Amygdala (tissue), 56 donors: ENCODE data around the gene LIMK1.

Experiments
- DNase-seq, 56 donors: peaks; one replicate each; lab custom pipeline; 2025; lab: John Stamatoyannopoulos, UW

The LIMK1 gene

DNA sequence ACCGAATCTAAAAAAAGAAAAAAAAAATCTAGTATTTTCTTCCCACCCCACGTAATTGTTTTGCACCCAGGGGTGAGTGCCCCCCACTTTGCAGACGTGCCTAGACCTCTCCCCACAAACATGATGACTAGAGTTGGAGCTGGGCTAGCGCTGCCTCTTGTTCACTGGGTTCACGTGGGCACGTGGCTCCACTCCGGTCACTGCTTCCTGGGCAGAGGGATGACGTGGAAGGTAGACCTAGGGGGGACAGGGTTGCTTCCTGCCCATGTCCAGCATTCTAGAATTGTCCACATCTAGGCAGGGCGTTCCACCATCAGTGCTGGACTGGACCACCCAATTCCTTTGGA lies 861 bp upstream of the LIMK1 start:
- DNase-seq: no peak

DNA sequence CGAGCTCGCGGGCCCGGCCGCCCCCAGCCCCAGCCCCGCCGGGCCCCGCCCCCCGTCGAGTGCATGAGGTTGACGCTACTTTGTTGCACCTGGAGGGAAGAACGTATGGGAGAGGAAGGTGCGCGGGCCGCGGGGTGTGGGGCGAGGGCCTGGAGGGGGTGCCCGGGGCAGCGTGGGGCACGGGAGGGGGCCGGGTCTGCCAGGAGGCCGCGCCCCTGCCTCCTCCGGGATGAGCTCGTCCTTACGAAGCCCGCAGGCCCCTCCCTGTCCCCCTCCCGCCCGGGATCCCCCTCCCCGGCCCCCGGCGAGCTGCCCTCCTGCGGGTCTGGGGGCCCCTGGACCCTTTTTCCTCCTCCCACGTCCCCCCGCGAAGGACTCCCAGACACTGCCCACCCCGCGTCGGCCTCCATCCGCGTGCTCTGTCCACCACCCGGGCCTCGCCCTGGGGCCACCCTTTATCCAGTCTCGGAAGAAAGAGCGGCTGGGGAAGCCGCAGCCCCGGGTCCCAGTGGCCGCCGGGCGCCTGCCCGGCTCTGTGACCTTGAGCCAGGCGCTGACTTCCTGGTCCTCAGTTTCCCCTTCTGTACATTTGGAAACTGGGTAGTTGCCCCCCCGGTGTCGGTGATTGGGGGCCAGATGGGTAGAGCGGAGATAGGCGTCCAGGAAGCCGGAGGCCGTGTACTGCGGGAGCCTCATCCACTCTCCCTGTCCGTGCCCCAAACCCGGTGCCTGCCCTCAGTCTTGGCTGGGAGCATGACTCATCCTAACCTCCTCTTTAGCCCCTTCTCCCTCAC lies 521 bp downstream of the LIMK1 start:
- peak in 3 of 56 donors; percentile 13 to 77 (median 38) for DNase-seq

DNA sequence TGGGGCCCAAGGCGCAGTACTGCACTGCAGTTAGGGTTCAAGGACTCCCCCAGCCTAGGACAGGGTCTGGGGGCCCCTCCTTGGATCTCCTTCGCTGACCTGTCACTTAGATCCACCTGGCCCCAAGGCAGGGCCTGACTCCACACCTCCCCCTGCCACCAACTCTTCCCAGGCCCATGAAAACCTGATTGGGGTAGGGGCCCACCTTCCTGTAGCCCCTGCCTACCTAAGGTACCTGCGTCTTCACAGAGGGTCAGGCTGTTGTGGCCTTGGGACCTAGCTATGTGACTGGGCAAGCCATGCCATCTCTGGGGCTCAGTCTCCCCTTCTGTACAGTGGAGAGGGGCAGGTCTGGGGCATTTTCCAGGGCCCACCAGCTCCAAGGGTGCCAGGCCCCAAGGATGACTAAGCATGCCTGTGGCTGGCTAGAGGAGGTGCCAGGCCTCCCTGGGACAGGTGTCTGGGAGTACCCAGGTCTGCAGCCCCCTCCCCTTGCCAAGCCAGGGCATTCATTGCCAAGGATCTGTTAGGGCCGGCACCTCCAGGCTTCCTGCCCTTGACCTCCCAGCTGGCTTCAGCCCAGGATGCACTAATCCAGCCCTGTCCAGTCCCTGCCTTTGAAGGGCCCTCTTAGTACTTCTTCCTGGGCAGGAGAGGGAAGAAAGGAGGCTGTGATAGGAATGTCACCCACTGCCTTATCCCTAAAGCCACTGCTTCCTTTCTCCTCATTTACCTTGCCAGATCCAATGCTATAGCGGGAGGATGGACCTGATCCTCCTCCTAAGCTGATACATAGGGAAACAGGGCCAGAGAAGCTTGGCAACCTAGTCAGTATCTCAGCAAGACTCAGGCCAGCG lies 1.3 kb downstream of the LIMK1 start:
- DNase-seq: peak in 1 of 56 donors; percentile 15

DNA sequence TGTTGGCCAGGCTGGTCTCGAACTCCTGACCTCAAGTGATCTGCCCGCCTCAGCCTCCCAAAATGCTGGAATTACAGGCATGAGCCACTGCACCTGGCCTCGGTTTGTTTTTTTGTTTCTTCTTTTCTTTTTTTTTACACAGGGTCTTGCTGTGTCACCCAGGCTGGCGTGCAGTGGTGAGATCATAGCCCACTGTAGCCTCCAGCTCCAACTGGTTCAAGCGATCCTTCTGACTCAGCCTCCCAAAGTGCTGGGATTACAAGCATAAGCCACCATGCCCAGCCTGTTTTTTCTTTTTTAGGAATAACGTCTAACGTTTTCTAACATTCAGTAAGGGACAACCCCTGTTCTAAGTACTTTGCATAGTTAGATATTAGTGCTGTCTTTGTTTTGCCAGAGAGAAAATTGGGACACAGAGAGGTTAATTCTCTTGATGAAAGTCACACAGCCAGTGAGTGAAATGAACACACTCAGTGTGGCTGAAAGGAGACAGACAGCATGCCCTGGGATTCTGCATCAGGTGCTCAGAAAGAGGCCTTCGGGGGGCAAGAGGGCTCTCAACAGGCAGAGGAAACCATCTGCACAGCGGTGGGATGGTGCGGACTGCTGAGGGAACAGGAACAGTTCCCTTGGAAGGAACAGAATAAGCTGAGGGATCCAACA lies 4.3 kb downstream of the LIMK1 start:
- DNase-seq: no peak

DNA sequence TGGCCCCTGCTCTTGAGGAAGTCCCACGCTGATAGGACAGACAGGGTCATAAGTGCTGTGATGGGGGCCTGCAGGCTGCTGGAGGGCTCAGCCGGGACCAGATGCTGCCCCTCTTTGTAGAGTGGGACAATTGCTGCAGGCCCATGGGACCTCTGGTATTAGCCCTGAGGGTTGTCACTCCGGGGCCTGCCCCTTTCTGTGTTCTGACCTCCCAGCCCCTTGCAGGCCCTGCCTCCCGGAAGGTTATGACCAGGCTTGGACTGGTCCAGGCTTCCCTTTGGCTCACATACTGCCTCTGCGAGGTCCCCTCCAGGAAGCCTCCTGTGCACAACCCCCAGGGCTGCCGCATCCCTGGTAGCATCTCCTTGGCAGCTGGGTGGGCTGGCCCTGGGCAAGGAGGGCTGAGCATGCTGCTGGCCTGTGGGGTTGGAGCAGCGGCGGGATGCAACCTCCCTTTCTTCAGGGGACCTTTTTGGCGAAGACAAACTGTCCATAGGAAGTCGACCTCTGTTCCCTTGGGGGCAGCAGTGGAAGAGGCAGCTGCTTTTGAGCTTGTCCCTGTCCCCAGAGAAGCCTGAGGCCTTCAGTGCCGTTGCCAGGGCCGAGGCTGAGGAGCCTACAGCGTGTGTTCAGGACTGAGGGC lies 8.8 kb downstream of the LIMK1 start:
- peak in 1 of 56 donors; percentile 8 for DNase-seq

DNA sequence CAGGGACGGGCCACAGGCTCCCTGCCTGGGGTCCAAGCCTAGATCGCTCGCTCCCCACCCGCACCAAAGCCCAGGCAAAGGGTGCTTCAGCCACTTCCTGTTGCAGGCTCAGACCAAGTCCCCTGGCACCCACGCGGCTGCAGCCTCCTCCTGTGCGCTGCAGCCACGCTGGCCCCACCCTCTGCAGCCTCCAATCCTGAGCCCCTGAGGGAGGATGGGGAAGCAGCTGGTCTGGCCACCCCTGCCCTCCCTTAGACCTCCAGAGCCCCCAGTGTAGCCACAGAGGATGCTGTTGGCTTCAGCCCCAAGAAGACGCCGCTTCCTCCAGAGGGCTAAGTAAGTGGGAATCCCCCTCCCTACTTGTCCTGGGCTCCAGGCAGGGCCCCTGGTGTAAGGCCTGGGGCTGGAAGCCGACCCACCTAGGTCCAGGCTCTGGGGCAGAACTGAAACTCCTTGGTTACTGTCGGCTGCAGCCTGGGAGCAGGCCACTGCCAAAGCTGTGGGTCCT lies 9.4 kb downstream of the LIMK1 start:
- DNase-seq: peak in 24 of 56 donors; percentile 6 to 54 (median 28)

DNA sequence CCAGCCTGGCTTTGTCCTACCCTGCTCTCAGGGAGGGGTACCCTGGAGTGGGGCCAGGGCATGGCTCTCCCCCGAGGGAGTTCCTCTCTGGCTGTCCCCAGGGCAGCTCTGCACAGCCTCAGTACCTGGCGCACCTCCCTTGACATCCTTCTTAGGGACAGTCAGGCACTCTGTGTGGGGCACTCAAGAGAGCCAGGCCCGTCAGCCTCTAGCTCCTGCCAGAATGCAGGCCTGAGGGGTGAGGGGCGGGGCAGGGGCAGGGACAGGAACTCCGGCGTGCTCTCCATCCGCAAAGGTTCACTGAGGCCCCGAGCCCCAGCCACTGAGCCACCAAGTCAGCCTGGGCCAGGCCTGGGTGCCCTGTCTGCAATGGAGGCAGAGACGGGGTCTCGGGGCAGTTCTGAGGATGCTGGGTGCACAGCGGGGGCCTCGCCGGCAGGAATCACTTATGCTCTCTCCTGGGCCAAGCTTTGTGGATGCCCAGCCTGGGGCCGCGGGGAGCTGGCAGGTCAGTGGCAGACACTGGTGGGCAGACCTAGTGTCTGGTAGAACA lies 10.1 kb downstream of the LIMK1 start:
- DNase-seq: peak in 2 of 56 donors; percentile 15 to 16

DNA sequence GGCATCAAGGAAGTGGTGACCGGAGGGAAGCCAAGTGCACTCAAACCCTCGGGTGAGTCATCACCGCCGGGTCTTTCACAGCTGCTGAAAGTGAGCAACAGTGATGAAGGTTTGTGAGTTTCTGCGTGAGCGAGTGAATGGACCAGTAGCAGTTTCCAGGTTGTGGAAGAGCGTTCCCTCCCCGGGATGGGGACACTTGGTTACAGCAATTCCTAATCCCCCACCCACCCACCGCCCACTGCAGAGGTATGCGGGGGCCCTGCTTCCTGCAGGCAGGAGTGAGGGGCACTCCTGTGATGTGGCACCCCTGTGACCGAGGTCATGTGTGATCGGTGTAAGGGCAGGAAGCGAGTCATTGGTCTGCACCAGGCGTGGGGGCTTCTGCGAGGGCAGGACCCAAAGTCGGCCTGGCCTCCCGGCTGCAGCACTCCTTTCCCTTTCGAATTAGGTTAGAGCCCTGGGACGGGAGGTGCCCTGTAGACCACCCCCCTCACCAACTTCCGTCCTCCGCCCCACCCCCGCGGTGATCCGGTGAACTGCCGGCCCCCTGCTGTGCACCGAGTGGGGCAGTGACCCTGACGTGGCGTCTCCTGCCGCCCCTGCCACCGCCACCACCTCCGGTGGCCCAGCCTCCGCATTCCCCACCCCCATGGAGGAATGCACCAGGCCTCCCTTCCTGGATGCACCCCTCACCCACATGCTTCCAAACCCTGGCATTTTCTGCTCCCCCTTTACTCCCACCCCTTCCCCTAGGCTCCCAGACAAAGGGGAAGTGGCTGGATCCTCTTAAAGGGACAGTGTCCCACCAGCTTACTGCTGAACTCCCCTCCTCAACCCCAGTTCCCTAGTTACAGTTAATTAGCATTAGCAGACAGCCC lies 10.9 kb downstream of the LIMK1 start:
- DNase-seq: peak in 21 of 56 donors; percentile 6 to 71 (median 23)

DNA sequence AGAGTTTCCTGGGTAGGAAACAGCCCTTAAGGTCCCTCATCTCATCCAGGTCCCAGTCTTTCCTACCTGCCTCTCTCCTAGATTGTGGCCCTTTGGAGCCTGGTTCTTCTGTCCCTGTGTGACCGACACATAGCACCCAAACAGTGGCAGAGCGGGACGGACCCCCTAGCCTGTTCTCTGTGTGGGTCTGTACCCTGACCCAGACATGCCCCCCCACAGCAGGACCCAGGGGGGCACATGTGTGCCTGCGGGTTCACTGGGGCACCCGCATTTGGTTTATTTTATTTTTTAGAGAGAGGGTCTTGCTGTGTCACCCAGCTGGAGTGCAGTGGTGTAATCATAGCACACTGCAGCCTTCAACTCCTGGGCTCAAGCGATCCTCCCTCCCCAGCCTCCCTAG lies 11.5 kb downstream of the LIMK1 start:
- DNase-seq: no peak

DNA sequence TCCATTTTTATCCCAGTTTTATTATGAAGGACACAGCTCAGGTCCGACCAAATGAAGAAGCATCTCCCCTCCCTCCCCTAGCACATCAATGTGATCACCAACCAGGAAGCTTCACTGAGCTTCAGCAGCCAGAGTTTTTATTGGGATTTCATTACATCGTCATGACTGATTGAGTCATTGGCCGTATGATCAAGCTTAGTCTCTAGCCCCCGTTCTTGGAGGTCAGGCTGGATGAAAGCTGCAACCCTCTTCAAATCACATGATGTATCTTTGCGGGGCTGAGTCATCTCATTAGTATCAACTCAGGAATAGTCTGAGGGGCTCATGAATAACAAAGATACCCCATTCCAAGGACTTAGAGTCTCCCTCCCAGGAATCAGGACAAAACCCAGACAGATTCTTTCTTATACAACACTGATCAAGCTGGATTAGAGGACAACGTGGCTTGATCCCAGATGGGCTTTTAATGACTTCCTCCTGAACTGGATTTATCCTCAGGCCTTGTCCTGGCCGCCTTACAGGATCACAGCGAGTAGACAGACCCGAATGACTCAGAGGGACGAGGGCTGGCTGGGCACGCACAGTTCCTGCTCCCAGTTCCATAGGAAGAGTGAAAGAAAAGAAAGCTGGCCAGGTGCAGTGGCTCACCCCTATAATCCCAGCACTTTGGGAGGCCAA lies 14.5 kb downstream of the LIMK1 start:
- DNase-seq: no peak

DNA sequence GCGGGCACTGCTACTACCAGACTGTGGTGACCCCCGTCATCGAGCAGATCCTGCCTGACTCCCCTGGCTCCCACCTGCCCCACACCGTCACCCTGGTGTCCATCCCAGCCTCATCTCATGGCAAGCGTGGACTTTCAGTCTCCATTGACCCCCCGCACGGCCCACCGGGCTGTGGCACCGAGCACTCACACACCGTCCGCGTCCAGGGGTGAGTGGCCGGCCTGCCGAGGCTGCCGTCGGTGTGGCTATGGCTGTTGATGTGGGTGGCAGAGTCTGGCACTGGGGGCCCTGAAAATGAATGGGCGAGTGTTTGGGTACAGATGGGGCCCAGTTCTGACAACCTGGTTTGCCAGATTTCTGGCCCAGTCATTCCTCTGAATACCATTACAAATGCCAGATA lies 15.4 kb downstream of the LIMK1 start:
- no peak for DNase-seq

DNA sequence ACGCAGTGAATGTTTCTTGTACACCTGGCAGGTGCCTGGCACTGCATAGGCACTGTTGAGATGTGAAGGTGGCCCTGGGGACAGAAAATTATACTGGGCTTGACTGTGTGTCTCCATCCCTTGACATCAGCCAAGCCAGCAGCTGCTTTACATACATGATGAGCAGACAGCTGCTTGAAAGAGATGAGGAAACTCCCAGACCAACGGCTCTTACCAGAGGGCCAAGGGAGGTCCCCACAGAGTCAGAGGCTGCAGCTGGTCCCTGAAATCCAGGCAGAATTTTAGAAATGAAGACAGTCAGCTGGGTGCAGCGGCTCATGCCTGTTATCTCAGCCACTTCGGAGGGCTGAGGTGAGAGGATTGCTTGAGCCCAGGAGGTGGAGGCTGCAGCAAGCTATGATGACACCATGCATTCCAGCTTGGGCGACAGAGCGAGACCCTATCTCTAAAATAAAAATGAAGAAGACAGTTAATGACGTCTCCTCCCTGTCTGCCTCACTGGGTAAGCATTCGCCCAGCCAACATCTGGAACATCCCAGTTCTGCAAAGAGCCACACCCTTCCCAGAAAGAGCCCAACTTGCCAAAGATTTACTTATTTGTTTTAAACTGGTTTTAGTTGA lies 17.6 kb downstream of the LIMK1 start:
- DNase-seq: no peak

DNA sequence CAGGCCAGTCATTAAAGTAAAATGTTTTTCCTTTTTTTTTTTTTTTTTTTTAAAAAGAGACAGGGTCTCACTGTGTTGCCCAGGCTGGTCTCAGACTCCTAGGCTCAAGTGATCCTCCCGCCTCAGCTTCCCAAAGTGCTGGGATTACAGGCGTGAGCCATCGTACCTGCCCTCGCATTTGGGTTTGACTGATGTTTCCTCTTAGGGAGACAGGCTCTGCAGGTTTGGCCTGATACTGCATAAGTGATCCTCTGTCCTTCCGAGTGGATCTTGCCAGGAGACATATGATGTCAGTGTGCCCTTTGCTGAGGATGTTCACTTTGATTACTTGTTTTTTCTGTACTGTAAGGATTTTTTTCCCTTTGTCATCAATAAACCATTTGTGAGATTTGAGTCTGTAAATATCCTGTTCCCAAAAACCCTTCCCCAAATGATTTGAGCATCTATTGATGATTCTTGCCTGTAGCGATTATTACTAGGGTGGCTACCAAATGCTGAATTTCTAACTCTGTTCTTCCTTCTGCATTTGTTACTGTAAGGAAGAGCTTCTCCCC lies 19.7 kb downstream of the LIMK1 start:
- no peak for DNase-seq

DNA sequence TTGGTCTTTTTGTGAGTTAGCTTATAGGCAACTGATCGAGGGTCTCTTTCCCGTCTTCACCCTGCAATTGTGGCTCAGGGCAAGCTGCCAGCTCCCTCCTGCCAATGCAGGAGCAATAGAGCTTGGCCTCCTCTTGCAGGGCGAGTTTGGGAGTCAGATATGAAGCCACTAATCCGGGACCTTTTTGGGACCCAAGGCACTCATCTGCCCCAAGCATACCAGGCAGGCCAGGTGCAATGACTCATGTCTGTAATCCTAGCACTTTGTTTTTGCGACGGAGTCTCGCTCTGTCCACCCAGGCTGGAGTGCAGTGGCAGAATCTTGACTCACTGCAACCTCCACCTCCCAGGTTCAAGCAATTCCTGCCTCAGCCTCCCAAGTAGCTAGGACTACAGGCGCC lies 21.1 kb downstream of the LIMK1 start:
- DNase-seq: no peak

DNA sequence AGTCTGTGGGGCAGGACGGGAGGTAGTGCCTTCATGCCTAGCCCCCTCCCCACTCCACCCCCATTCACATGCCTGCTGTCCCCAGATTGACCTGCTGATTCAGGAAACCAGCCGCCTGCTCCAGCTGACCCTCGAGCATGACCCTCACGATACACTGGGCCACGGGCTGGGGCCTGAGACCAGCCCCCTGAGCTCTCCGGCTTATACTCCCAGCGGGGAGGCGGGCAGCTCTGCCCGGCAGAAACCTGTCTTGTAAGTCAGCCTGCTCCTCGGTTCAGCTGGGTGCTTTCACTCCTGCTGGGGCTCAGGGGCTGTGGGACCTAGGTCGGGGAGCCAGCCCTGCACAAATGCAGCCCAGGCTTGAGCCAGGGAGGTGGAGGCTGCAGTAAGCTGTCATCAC lies 22.4 kb downstream of the LIMK1 start:
- no peak for DNase-seq

DNA sequence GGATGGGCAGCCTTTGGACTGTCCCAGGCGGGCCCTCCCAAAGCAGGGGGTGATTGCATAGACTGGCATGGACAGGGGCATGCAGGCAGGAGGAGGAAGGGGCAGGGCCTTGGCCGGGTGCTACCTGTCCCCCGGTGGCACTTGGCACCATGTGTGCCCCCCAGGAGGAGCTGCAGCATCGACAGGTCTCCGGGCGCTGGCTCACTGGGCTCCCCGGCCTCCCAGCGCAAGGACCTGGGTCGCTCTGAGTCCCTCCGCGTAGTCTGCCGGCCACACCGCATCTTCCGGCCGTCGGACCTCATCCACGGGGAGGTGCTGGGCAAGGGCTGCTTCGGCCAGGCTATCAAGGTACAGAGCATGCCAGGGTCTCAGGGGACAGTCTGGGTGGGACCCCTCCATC lies 23.2 kb downstream of the LIMK1 start:
- DNase-seq: no peak

DNA sequence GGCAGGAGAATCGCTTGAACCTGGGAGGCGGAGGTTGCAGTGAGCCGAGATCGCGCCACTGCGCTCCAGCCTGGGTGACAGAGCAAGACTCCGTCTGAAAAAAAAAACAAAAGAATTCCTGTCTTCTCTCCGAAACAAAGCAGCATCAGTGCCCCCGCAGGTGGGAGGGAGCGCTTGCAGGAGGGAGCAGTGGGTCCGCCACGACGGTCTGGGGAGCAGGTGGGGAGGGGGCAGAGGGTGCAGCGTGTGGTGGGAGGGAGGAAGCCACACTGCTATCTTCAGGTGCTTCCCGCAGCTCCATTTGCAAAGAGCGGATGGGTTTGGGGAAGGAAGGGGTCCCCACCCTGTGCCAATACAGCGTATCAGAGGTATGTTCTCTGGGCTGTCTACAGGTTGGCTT lies 31.7 kb downstream of the LIMK1 start:
- no peak for DNase-seq

DNA sequence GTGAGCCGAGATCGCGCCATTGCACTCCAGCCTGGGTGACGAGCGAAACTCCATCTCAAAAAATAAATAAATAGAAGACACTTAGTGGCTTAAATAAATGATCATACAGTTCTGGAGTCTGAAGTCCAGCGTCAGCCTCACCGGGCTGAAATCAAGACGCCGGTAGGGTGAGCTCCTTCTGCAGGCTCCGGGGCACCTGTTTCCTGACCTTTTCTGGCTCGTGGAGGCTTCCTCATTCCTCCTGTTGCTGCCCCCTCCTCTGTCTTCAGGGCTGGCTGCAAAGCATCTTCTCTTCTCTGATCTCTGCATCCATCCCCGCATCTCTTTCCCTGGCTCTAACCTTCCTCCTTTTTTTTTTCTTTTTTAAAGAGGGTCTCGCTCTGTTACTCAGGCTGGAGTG lies 32.8 kb downstream of the LIMK1 start:
- no peak for DNase-seq
